HG03060 (cell line): Measurements from ENCODE around the gene MBD3.
A peak's percentile ranks its signal among the peaks of the same experiment; 100 is the strongest.

Experiments used
- ATAC-seq: cut with Tn5 transposase; IDR thresholded peaks from one replicate; pipeline ENCODE4 v1.9.1; 2021; ENCODE audit warnings: low read depth, moderate number of reproducible peaks; ENCODE audit not compliant: unreplicated experiment

Gene MBD3

DNA sequence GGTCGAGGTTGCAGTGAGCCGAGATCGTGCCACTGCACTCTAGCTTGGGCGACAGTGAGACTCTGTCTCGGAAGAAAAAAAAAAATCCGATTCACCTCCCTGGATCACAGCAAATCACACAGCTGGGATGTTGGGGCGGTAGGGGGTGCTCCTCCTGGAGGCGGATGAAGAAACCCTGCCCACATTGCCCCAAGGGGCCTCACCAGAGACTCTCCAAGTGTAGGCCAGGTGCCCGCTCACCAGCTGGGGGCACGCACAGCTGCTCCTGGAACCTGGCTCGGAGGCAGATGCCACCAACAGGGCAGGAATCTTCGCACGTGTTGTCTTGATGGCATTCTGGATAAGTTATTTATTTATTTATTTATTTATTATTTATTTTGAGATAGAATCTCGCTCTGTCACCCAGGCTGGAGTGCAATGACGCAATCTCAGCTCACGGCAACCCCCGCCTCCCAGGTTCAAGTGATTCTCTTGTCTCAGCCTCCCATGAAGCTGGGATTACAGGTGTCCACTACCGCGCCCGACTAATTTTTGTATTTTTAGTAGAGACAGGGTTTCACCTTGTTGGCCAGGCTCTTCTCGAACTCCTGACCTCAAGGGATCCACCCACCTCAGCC lies 9.5 kb upstream of the MBD3 start:
- no peak for ATAC-seq

DNA sequence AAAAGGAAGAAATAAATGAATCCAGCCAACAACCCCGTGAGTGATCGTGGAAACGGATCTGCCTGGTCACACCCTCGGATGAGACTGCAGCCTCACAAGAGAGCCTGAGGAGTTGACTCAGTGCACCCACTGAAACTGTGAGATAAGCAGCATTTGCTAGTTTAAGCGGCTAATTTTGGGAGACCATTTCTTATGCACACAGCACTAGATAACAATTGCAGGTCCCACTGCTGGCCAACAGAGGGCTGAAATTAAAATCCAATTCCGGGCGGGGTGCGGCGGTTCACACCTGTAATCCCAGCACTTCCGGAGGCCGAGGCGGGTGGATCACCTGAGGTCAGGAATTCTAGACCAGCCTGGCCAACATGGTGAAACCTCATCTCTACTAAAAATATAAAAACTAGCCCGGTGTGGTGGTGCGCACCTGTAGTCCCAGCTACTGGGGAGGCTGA lies 9.0 kb upstream of the MBD3 start:
- no peak for ATAC-seq

DNA sequence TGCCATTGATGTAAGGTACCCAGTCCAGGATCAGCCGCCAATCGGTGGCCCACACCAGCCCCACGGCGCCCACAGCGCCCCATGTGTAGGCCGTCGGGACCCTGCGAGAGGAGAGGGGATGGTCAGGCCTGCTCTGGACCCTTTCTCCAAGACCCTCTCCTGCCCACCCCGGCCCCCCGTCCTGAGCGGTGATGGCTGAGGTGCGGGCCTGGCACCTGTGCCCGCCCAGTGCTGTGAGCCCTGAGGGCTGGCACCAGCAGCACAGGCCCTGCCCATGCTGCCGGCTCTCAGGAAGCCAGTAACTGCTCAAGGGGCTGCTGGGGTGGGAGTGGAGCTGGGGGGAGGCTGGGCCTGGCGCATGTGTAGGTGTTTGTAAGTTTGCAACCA lies 6.8 kb upstream of the MBD3 start:
- no peak for ATAC-seq

DNA sequence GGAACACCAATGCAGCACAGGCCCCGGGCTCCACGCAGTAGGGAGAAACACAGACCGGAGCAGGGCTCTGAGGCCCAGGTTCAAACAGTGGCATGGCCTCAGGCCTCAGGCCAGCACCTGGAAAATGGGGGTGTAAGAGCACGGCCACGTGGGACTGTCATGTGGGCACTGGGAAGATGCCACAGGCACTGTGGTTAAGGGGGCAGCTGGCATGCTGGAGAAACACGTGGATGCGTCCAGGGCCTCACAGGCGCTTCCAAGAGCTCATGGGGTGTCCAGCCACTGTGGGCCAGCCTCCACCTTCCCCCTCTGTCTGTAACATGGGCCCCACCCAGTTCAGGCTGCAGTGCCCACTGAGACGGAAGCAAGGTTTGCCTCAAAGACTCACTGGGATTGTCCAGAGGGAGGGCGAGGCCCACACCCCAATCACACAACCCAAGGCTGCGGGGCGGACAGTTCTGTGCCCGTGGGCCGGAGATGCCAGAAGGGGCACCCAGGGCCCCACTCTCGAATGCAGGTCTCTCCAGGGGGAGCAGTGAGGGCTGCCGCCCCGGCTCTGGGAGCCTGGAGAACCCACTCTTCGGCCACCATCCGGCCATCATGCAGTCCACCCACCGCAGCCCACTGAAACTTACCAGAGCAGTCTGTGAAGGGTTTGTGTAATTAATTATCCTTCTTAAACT lies 6.3 kb upstream of the MBD3 start:
- no peak for ATAC-seq

- no peak for ATAC-seq
Measured at GRCh38 chr19:1593501-1593772, 772 bp upstream of the MBD3 start.

DNA sequence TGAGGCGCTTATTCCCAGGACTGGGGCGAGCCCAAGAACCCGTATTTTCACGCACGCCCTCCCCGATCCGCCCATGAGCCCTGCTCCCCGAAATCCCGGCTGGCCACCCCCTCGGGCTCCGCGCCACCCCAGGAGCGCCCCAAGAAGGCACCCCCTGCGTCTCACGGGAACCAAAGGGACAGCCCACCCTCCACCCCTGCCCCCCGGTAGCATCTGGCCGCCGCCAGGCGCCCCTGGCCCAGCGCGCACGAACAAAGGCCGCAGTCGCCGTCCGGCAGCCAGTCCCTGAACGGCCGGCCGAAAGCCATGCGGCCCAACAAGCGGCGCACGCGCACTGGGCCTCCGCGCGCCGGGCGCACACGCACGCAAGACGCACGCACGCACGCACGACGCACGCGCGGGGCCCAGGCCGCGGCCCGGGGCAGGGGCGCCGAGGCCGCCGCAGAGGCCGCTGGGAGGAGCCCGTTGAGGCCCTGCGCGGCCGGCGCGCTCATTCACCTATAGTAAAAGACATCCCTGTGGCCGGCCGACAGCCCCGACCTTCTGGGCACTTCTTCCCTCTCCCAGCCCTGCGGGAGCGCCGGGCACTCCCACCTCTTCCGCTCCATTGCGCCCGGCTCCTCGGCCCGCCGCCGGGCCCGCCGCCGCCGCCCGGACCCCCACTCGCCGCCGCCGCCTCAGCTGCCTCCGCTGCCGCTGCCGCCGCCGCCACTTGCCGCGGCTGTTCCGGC lies 476 bp downstream of the MBD3 start:
- ATAC-seq: peak; percentile 35

DNA sequence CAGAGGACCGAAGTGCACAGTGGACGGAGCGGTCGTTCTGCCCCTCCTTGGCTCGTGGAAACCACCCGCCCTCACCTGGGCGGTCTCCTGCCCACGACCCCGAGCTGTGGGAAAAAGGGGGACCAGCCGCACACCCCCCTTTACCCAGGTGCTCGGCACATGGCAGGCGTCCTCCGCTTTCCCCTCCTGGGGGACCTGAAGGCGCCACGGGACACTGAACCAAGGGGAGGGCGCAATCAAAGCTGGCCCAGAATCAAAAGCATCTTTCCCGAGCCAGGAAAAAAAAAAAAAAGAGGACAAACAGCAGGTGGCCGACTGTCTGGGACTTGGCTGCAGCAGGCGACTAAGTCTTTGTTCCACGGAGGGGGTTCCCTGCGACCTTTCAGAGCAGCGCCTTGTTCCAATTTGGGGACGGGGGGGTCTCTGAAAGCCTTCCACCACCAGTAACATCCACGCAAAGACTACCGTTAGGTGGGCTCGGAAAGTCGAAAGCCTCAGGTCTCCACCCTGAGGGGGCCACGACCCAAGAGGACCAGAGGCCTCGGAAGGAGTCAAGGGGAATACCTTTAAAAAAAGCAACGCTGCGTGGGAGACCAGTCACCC lies 1.1 kb downstream of the MBD3 start:
- no peak for ATAC-seq

DNA sequence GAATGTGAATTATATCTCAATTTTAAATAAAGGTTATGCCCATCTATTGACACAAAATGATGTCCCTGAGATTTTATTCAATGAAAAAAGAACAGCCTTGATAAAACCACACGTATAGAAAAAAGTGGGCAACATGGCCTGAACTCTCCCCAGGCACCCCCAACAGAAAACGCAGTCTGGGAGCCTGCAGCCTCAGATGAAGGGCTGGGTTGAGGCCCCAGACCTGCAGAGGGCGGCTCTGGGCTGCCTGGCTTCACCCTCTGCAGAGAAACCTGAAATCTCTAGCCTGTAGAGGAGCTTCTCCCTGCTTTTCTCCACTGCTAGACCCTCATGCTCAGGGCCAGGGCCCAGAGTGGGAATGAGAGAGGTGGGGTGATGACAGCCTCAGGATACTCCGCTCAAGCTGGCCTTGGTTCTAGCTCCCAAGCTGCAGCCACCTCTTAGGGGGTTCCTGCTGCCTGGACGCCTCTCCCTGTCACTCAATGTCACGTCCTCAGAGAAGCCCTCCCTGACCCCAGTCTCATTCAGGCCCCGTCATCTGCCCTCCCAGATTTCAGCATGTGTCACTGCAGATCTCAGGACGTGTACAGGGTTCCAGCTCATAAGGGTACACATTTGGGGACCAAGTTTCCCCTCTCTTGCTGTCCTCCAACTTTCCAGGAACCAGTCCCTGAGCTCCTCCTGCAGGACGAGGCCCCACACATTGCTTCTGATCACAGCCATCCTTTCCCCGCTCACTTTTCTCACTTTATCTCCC lies 1.8 kb downstream of the MBD3 start:
- ATAC-seq: no peak

- no peak for ATAC-seq
Measured at GRCh38 chr19:1587872-1588271, 4.8 kb downstream of the MBD3 start.

DNA sequence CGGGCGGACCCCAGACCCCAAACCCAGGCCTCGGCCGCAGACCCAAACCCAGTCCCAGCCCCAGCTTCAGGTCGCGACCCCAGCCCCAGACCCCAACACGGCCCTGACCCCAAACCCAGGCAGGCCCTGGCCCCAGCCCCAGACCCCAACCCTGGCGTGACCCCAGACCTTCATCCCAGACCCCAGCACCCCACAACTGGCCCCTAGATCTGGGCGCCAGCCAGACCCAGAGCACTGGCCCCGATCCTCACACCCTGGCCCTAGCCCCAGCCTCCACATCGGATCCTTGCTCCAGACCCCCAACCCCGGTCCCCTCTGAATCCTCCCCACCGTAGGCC lies 7.5 kb downstream of the MBD3 start:
- no peak for ATAC-seq

- ATAC-seq: no peak
Measured at GRCh38 chr19:1584500-1585242, 8.0 kb downstream of the MBD3 start.

DNA sequence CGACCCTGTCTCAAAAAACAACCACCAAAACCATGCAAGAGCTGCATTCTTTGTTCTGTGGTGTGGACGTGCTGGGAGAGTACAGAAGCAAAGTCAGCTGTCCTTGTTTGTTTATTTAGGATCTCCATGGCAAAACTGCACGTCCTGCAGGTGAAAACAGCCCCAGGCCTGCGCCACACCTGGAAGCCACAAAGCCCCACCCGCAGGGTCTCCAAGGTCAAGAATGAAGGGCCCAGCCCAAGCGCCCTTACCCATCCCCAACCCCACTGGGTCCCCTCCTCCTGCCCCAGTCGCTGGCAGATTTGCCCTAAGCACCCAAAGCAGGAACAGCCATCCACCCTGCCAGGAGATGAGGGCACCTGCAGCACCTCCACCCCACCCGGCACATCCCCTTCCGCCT lies 10.5 kb downstream of the MBD3 start:
- ATAC-seq: no peak

DNA sequence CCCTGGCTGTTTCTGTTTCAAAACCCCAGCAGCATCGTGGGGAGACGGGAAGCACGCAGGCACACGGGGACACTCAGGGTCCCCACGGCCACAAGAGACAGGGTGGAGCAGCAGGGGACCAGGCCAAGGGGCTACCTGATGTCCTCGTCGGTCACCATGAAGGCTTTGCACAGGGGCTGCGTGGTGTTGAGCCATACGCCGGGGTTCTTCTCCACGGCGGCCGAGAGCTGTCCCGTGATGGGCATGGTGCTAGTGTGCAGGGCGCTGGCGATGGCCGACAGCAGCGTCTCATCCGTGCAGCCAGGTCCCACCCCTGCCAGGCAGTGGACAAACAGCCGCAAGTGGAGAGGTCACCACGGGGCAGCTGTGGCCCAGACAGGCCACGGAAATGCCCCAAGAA lies 11.7 kb downstream of the MBD3 start:
- no peak for ATAC-seq

GRCh38 chr19:1580382-1580781 lies 12.3 kb downstream of the MBD3 start:
- ATAC-seq: no peak

DNA sequence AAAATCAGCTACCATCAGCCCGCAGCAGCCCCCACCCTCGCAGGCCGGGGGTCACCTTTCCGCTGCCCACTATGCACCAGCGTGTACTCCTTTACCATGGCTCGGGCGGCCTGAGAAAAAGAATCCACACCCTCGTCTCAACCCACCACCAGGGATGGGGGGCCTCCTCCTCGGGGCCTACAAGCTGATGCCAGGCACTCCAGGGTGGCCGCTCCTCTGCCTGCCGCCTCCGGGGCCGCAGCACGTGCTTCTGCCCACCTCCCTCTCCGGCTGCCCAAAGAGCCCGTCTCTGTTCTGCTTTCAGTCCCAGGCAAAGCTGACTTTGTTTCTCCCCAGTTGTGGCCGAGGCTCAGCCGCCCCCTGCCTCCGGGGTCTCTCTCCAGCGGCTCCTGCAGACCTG lies 13.4 kb downstream of the MBD3 start:
- no peak for ATAC-seq

DNA sequence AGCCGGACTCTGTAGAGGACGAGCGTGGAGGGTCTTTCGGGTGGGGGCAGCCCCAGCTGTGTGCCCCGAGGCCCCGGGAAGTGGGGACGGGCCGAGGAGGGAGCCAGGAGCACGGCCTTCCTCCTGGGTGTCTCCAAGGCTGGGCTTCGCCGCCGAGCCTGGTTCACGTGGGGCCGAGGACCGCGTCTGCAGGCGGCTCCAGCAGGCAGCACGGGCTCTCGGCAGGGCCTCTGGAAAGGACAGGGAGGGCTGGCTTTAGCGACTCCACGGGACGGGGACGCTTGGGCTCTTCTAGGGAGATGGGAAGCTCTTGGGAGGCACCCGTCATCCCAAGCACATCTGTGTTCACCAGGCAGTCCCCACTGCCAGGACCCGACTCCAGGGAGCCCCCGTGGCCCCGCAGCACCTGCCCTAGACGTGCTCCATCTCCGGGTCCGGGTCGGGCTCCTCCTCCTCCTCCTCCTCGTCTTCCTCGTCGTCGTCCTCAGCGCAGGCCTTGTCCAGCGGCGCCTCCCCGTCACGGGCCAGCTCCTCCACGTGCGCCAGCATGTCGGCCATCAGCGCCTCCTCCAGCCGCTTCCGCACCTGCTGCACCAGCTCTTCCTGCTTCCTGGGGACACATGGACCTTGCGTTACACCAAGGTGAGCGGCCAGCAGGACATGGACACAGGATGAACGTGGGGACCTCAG lies 14.6 kb downstream of the MBD3 start:
- no peak for ATAC-seq

DNA sequence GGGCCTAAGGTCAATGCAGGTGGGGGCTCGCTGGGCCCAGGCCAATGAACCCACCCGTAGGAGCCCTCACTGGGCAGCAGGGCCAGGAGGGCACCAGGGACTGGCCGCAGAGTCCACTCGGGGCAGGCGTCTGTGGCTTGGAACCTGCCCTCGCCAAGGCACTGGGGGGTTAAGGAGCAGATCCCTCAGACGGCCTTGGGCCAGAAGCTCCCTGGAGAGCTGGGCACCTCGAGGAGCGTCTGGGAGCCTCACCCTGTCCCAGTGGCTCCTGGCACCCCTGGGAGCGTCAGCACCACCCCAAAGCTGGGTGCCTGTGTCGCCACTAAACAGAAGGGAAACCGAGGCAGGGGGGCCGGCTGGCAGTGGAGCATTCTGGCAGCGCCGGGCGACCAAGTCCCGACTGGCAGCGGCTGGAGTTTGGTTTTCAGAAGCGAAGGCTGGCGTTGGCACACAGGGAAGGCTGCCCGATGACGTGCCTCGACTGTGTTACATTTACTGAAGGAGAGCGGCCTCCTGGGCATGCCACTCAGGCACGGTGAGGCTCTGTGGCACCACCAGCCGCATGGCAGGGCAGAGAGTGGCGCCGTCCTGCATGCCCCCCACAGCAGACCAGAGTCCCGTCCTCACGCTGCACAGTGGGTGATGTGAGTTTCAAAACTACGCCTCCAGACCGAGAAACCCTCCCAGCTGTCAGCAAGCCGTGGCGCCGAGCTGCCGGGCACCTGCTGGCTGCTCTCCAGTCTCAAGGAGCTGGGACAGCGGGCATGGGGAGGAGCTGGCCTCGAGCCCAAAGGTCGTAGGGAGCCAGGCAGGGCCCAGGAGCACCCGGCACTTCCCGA lies 15.4 kb downstream of the MBD3 start:
- no peak for ATAC-seq

DNA sequence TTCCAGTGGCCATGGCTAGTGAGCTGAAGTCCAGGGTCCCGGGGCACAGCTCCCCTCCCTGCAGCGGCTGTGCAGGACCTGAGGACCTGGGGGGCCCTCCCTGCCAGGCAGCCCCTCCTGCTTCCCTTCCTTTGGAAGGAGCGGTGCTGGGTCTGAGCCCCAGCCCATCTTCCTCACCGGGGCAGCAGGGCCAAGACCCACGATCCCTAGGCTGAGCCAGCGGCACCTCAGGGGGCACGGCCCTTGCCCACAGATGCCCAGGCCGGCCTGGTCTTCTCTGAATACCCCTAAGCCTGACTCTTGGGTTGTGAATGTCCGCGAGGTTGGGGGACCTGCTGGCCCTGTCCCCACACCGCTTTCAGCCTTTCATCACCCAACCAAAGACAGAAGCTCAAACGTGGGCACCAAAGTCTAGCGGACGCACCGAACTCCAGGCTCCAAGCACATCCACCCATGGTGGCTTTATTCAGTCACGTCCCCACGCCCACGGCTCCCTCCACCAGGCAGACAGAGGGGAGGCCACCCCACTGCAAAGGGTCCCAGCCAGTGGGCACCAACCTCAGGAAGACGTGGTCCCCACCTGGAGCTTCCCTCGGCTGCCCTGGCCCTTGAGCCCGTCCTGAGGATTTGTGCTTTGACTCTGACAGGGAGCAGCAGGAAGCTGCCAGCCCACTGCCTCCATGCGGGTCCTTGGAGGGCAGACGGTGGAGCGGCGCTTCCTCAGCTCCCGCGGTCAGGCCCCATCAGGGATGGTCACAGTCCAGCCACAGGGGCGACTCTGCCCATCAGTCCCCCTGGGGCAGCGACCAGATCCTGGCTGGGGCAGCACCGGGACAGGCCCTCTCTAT lies 16.2 kb downstream of the MBD3 start:
- ATAC-seq: no peak
